Lower leg skin (tissue), 4 donors: ENCODE results near the gene ZBTB24. TPM values are rescaled to one million over a fixed set of nuclear protein-coding genes. Genes with fewer than 3 reads are reported as not detected.

Source experiments
- DNase-seq, 2 donors: peaks; one replicate each; pipeline ENCODE4 v3.0.0-alpha.2; 2019; ENCODE audit warnings: low spot score in 2 of 2
- H3K4me3 ChIP-seq: fragments of 200-600 bp; sonication (generic); 2 replicates; pipeline ENCODE4 v1.5.1; 2017; ENCODE audit warnings: mild to moderate bottlenecking, low read depth; ENCODE audit not compliant: poor library complexity, severe bottlenecking
- POLR2A ChIP-seq, 2 donors: fragments of 450-650 bp; IDR thresholded peaks; one replicate each; pipeline ENCODE4 v1.6.1; 2016 to 2017; ENCODE audit warnings: antibody characterized with exemption in 2 of 2, mild to moderate bottlenecking in 1 of 2, moderate library complexity in 1 of 2
- WGBS, 2 donors: methylation state at CpG; one replicate each; pipeline ENCODE4 v1.1.5; 2018; 5-methylcytosine and 5-hydroxymethylcytosine counted together
- intact Hi-C: fragments of 100-400 bp; cut with DNase I; formaldehyde crosslinking; loops from one replicate; pipeline ENCODE4 v1.15.0; 2023; ENCODE audit warnings: low total_unique reads
- total RNA-seq, 4 donors: library from RNA; depleted of rRNA; stranded (reverse); fragments of >200 nt; gene quantifications; one replicate each; pipeline ENCODE4 v1.1.0, GENCODE V29; 2016
- TF ChIP-seq, protein P1 (sequence below), 3 donors: fragments of 450-650 bp; IDR thresholded peaks; one replicate each; pipeline ENCODE4 v1.5.1; 2016; ENCODE audit warnings: antibody characterized with exemption in 3 of 3, mild to moderate bottlenecking in 3 of 3, moderate library complexity in 2 of 3

Gene ZBTB24
- 10 to 100 TPM in 2 of 4 donors, 1 to 10 TPM in 2; 8.4 to 11.8 (median 10.1) TPM for total RNA-seq

DNA sequence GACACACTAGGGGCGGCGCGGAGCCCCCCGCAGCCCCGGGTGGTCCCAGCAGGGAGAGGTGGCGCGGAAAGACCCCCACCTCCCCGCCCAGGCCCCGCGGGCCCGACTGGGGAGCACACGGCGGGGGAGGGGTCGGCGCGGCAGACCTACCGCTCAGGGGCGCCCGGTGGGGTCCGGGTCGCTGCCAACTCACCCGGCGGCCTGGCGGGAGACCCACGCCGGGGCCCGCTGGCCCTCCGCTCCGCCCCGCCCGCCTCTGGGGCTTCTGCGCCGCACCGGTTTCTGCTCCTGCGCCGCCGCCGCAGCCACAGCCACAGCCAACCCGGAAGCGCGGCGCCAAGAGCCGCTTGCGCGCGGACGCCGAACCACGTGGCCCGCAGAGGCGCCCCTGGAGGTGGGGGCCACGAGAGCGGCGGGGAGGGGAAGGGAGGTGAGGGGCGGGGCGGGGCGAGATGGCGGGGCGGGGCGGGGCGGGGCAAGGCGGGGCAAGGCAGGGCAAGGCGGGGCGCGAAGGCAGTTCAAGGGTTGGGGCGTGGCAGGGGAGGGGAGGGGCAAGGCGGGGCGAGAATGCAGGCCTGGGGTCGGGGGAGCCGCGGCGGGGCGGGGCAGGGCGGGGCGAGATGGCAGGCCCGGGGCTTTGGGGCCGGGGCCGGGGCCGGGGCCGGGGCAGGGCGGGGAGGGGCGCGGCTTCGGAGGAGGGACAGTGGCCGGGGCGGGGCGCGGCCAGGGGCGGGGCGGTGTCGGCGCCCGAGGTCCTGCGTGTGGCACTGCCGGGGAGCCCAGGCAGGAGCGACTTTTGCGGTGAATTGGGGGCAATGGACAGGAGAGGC is at the start of gene ZBTB24:
Gene ZBTB24, minus strand, starts transcription at position 315 of the 830 bp plus-strand sequence. CDS start 1,193 bp downstream, outside the sequence.
- peak; percentile 82 to 96 for DNase-seq
- TF ChIP-seq, protein P1, sequence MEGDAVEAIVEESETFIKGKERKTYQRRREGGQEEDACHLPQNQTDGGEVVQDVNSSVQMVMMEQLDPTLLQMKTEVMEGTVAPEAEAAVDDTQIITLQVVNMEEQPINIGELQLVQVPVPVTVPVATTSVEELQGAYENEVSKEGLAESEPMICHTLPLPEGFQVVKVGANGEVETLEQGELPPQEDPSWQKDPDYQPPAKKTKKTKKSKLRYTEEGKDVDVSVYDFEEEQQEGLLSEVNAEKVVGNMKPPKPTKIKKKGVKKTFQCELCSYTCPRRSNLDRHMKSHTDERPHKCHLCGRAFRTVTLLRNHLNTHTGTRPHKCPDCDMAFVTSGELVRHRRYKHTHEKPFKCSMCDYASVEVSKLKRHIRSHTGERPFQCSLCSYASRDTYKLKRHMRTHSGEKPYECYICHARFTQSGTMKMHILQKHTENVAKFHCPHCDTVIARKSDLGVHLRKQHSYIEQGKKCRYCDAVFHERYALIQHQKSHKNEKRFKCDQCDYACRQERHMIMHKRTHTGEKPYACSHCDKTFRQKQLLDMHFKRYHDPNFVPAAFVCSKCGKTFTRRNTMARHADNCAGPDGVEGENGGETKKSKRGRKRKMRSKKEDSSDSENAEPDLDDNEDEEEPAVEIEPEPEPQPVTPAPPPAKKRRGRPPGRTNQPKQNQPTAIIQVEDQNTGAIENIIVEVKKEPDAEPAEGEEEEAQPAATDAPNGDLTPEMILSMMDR (IDR thresholded peaks at IDR 0.05): no peak
- peak in 1 of 2 donors; percentile 42 for TF ChIP-seq POLR2A (IDR thresholded peaks at IDR 0.05)
- H3K4me3 ChIP-seq: peak within 1 kb of the TSS; percentile 96
- intact Hi-C loops: no loop called here
- 1 to 4% methylated on average over 21 to 28 of the region's 97 CpGs for WGBS, 2 donors

DNA sequence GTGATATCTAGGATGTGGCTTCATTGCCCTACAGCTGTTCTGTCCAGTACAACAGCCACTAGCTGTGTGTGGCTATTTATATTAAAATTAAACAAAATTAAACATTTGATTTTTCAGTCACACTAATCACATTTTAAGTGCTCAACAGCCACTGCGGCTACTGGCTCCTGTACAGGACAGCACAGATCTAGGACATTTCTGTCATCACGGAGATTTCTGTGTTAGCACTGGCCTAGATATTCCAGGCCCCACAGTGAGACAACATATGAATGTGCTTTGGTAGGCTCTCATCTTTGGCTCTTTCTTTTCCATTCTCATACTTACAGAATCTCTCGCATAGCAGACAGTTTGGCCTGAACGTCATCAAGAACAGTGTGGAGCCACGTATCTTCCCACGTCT is 48.4 kb upstream of the ZBTB24 start:
- WGBS, 2 donors: 80 to 81% methylated on average over 6 of the region's 6 CpGs
- intact Hi-C loops: no loop called here
- DNase-seq: no peak
- TF ChIP-seq, protein P1 (IDR thresholded peaks at IDR 0.05): no peak
- no peak for TF ChIP-seq POLR2A (IDR thresholded peaks at IDR 0.05)
- H3K4me3 ChIP-seq: no peak overlapping the region

- no peak for TF ChIP-seq POLR2A (IDR thresholded peaks at IDR 0.05)
- TF ChIP-seq, protein P1 (IDR thresholded peaks at IDR 0.05): no peak
- intact Hi-C loops: loop anchor here (10.0 kb wide), 1 partner anchor 527 kb away; no protein-coding TSS in a partner anchor
- no peak overlapping the region for H3K4me3 ChIP-seq
- no peak for DNase-seq
- 88 to 90% methylated on average over 3 of the region's 3 CpGs for WGBS, 2 donors
Observed at GRCh38 chr6:109527989-109528388, 45.0 kb upstream of the ZBTB24 start.

GRCh38 chr6:109526905-109527628 is 44.0 kb upstream of the ZBTB24 start:
- peak in 1 of 2 donors; percentile 20 for DNase-seq
- TF ChIP-seq POLR2A (IDR thresholded peaks at IDR 0.05): no peak
- TF ChIP-seq, protein P1 (IDR thresholded peaks at IDR 0.05): no peak
- no peak overlapping the region for H3K4me3 ChIP-seq
- 55 to 59% methylated on average over 7 of the region's 7 CpGs for WGBS, 2 donors
- intact Hi-C loops: loop anchor here (10.0 kb wide), 1 partner anchor 528 kb away; no protein-coding TSS in a partner anchor

DNA sequence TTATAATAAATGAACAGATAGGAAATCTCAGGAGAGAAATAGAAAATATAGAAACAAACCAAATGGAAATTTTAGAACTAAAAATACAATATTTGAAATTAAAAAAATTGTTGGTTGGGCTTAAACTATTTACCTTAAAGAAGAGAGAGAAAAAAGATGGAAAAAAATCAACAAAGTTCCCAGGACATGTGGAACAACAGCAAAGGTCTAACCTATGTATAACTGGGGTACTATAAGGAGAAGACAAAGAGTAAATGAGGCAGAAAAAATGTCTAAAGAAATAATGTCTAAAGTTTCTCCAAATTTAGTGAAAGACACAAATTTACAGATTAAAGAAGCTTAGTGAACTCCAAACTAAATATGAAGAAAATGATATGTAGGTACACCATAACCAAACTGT is 41.1 kb upstream of the ZBTB24 start:
- intact Hi-C loops: loop anchor here (10.0 kb wide), 1 partner anchor 531 kb away; no protein-coding TSS in a partner anchor
- no peak for DNase-seq
- H3K4me3 ChIP-seq: no peak overlapping the region
- TF ChIP-seq, protein P1 (IDR thresholded peaks at IDR 0.05): no peak
- TF ChIP-seq POLR2A (IDR thresholded peaks at IDR 0.05): no peak
